ENCODE results near the gene NFATC1.

Gene NFATC1

GRCh38 chr18:79389689-79390088, 6.0 kb upstream of the NFATC1 start:
- peak; percentile 17 for DNase-seq

- peak; percentile 20 for DNase-seq
Measured at GRCh38 chr18:79392226-79392625, 3.5 kb upstream of the NFATC1 start.

GRCh38 chr18:79393181-79393634, 2.5 kb upstream of the NFATC1 start:
- peak; percentile 73 for DNase-seq

GRCh38 chr18:79393635-79394533, 1.8 kb upstream of the NFATC1 start:
- DNase-seq = peak; percentile 97

GRCh38 chr18:79394534-79395307, 1.0 kb upstream of the NFATC1 start:
- peak; percentile 93 for DNase-seq

- no peak for DNase-seq
Measured at GRCh38 chr18:79395308-79395640, 456 bp upstream of the NFATC1 start.

GRCh38 chr18:79396431-79397246, 909 bp downstream of the NFATC1 start:
- peak; percentile 73 for DNase-seq

- DNase-seq = peak; percentile 20
Measured at GRCh38 chr18:79397247-79397829, 1.6 kb downstream of the NFATC1 start.

- DNase-seq = peak; percentile 31
Measured at GRCh38 chr18:79397830-79398761, 2.4 kb downstream of the NFATC1 start.

- DNase-seq = no peak
Measured at GRCh38 chr18:79399275-79400081, 3.7 kb downstream of the NFATC1 start.

- DNase-seq = peak; percentile 83
Measured at GRCh38 chr18:79400091-79400590, 4.4 kb downstream of the NFATC1 start.

GRCh38 chr18:79400591-79401381, 5.1 kb downstream of the NFATC1 start:
- peak; percentile 84 for DNase-seq

GRCh38 chr18:79401494-79402208, 5.9 kb downstream of the NFATC1 start:
- DNase-seq = no peak

GRCh38 chr18:79402209-79402576, 6.5 kb downstream of the NFATC1 start:
- no peak for DNase-seq

GRCh38 chr18:79402977-79403722, 7.4 kb downstream of the NFATC1 start:
- peak; percentile 85 for DNase-seq

GRCh38 chr18:79403723-79404566, 8.2 kb downstream of the NFATC1 start:
- peak; percentile 72 for DNase-seq

GRCh38 chr18:79404567-79404910, 8.8 kb downstream of the NFATC1 start:
- DNase-seq = no peak

Measured in right hindlimb (tissue), 1 donor.